NCI-H460 (cell line): ENCODE measurements around the gene IFT122. TPM values are rescaled to one million over a fixed set of nuclear protein-coding genes. Genes with fewer than 3 reads are reported as not detected.
A peak's percentile ranks its signal among the peaks of the same experiment; 100 is the strongest.
"Not testable (repeated sequence)": the region's sequence is repeated elsewhere in the genome, so short reads cannot be mapped to it uniquely, and the experiment has no call there.

Experiments
- DNase-seq: peaks from one replicate; pipeline ENCODE4 v3.0.0-alpha.2; 2016; ENCODE audit warnings: low read depth; ENCODE audit errors: extremely low read depth
- total RNA-seq: library from RNA; depleted of rRNA; stranded (reverse); fragments of >200 nt; shearing (Covaris generic); gene quantifications from 2 replicates; pipeline ENCODE4 v1.2.3, GENCODE V29; 2014

IFT122 gene
- total RNA-seq, 1 experiment from 2014 or later: 7.0 TPM

- DNase-seq: no peak
Measured at GRCh38 chr3:129469026-129469425, 29.0 kb downstream of the IFT122 start.

GRCh38 chr3:129470861-129471260, 30.8 kb downstream of the IFT122 start:
- DNase-seq: no peak

GRCh38 chr3:129473067-129473768, 33.2 kb downstream of the IFT122 start:
- no peak for DNase-seq

- no peak for DNase-seq
Measured at GRCh38 chr3:129473769-129474152, 33.7 kb downstream of the IFT122 start.

GRCh38 chr3:129474984-129475804, 35.2 kb downstream of the IFT122 start:
- DNase-seq: no peak

GRCh38 chr3:129475863-129476262, 35.8 kb downstream of the IFT122 start:
- no peak for DNase-seq

GRCh38 chr3:129476586-129476985, 36.6 kb downstream of the IFT122 start:
- DNase-seq: no peak

GRCh38 chr3:129481225-129481765, 41.3 kb downstream of the IFT122 start:
- DNase-seq: not testable (repeated sequence)

GRCh38 chr3:129481766-129482332, 41.8 kb downstream of the IFT122 start:
- no peak for DNase-seq

- DNase-seq: no peak
Measured at GRCh38 chr3:129482721-129483120, 42.7 kb downstream of the IFT122 start.

GRCh38 chr3:129483870-129484269, 43.8 kb downstream of the IFT122 start:
- no peak for DNase-seq

- DNase-seq: not testable (repeated sequence)
Measured at GRCh38 chr3:129485146-129485545, 45.1 kb downstream of the IFT122 start.

GRCh38 chr3:129485721-129486663, 46.0 kb downstream of the IFT122 start:
- DNase-seq: no peak

- no peak for DNase-seq
Measured at GRCh38 chr3:129486664-129487035, 46.6 kb downstream of the IFT122 start.

GRCh38 chr3:129487183-129487867, 47.3 kb downstream of the IFT122 start:
- no peak for DNase-seq

GRCh38 chr3:129487868-129488335, 47.9 kb downstream of the IFT122 start:
- DNase-seq: not testable (repeated sequence)

- DNase-seq: not testable (repeated sequence)
Measured at GRCh38 chr3:129489258-129489657, 49.2 kb downstream of the IFT122 start.

- DNase-seq: peak; percentile 76
Measured at GRCh38 chr3:129490273-129490675, 50.2 kb downstream of the IFT122 start.

GRCh38 chr3:129491077-129491476, 51.1 kb downstream of the IFT122 start:
- DNase-seq: not testable (repeated sequence)

GRCh38 chr3:129491794-129492193, 51.8 kb downstream of the IFT122 start:
- DNase-seq: no peak
